ENCODE measurements around the gene HMX2. TPM values are rescaled to one million over a fixed set of nuclear protein-coding genes. Genes with fewer than 3 reads are reported as not detected.

Gene HMX2
- total and polyA plus RNA-seq, 5 experiments from 2014 or later, result not detected

DNA sequence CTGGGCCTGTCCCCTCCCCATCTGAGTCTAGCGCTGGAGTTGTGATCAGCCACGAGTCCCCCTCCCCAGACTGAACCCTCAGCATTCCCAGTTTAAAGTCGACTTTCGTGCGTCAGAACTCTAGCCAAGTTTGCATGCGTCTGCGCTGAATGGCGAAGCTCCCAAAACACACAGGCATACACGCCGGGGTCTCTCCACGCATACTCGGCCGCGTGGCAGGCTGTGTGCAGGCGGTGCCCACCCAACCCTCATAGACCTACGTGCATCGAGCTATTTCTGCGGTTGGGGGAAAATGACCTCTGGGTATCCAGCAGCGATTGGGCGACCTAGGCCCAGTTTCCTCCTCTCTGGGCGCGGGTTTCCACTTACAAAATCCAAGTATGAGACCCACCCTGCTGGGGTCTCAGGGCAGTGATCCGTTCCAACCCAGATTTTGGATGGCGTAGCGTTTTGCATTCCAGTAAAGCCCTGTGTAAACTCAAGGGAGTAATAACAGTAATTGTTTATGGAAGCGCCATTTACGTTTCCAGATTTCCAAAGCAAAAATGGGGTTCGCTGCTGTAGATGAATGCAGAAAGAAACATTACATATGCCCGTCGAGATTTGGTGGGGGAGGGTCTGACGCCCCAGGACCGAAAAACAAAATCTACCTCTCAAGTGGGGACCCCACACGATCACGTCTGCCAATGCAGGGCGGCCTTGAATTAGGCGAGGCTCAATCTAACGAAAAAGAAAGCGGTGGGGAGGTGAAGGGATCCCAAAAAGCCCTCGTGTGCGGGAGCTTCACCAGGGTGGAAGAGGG is 14.2 kb upstream of the HMX2 start:
- Mint-ChIP-seq H3K27ac (peak overlapping the region in 4 of 10 donors; percentile 16 to 45 (median 28)), H3K36me3 (peaks cover 0 to 2% (median 0%) of the 10 kb centered on the region in 3 donors), H3K4me3 (peak overlapping the region; percentile 9 to 86 (median 74)), H3K9me3 (peaks cover 0 to 4% (median 0%) of the 10 kb centered on the region in 9 donors), H3K27me3 (peaks cover 27 to 80% (median 63%) of the 10 kb centered on the region in 5 donors), H3K4me1 (peaks cover 17 to 39% (median 36%) of the 10 kb centered on the region in 4 donors)
- no peak for ATAC-seq
- POLR2A ChIA-PET, result interaction anchor here (0.6 to 2.0 kb wide), 3 partner anchors 17 to 702 kb away, joined by 3 to 6 read pairs (median 3); partner anchors contain the start of gene BUB3
- no peak for DNase-seq

DNA sequence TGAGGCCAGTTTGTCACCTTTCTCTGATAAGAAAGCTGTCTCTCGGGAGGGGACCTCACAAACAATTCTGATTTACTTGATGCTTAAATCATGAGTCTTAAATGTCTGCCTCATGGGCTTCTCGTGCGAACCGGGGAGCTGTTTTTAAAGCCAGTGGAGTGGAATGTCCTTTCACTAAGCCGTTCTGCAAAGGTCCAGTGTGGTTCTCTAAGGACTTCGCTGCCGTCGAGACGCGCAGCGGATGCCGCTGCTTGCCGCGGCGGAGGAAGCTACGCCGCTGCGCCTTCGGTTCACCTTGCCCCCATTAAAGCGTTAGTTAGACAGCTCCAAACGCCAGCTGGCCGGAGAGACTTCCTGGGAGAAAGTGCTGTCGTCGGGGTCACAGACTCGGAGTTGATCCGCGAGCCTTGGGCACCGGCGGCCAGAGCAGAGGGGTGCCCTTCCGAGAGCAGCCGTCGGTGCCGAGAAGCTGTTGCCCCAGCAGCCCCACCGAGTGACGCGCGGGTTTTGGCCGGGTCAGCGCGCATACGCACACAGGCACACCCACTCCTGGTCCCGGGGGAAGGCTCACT is 13.5 kb upstream of the HMX2 start:
- peak overlapping the region in 6 of 10 donors; percentile 7 to 45 (median 28) for H3K27ac Mint-ChIP-seq
- DNase-seq (no peak), ATAC-seq (no peak)
- H3K36me3 Mint-ChIP-seq, result peaks cover 0 to 2% (median 0%) of the 10 kb centered on the region in 3 donors
- peak overlapping the region; percentile 36 to 86 (median 74) for H3K4me3 Mint-ChIP-seq
- H3K4me1 Mint-ChIP-seq, result peaks cover 20 to 44% (median 40%) of the 10 kb centered on the region in 4 donors
- peaks cover 0 to 4% (median 0%) of the 10 kb centered on the region in 9 donors for H3K9me3 Mint-ChIP-seq
- POLR2A ChIA-PET, result interaction anchor here (0.6 to 2.0 kb wide), 2 partner anchors 17 to 19 kb away, joined by 3 to 6 read pairs; partner anchors contain the start of gene BUB3
- H3K27me3 Mint-ChIP-seq, result peaks cover 30 to 80% (median 64%) of the 10 kb centered on the region in 5 donors

DNA sequence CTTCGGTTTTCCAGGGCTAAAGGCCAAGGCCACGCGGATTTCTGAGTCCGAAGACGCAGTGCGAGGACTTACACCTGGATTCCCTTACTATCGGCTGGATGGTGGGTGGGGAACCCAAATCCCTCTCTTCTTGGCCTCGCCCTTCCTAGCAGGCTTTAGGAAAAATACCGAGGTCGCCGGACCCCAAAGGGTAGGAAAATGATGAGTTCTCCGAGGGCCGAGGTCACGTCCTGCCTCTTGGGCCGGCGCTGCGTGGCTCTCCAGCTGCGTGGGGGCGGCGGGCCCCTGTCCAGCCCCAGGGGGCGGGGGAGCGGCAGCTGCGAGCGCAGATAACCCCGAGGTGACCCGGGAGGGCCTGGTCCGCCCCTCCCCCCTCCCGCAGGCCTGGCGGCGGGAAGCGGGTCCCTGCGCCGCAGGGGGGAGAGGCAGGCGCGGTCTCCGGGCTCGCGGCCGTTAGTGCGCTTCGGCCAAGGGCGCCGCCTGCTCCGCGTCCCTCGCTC is 13.0 kb upstream of the HMX2 start:
- POLR2A ChIA-PET, result interaction anchor here (2.0 kb wide), 1 partner anchor 19 kb away, joined by 6 read pairs; the partner anchor contains the start of gene BUB3
- peak overlapping the region in 1 of 10 donors; percentile 59 for H3K27ac Mint-ChIP-seq
- peaks cover 34 to 80% (median 64%) of the 10 kb centered on the region in 5 donors for H3K27me3 Mint-ChIP-seq
- DNase-seq (no peak), ATAC-seq (no peak)
- H3K9me3 Mint-ChIP-seq, result peaks cover 0 to 4% (median 0%) of the 10 kb centered on the region in 9 donors
- H3K36me3 Mint-ChIP-seq, result peaks cover 0 to 2% (median 0%) of the 10 kb centered on the region in 3 donors
- peaks cover 24 to 49% (median 45%) of the 10 kb centered on the region in 4 donors for H3K4me1 Mint-ChIP-seq
- H3K4me3 Mint-ChIP-seq, result peak overlapping the region in 8 of 10 donors; percentile 53 to 86 (median 76)

DNA sequence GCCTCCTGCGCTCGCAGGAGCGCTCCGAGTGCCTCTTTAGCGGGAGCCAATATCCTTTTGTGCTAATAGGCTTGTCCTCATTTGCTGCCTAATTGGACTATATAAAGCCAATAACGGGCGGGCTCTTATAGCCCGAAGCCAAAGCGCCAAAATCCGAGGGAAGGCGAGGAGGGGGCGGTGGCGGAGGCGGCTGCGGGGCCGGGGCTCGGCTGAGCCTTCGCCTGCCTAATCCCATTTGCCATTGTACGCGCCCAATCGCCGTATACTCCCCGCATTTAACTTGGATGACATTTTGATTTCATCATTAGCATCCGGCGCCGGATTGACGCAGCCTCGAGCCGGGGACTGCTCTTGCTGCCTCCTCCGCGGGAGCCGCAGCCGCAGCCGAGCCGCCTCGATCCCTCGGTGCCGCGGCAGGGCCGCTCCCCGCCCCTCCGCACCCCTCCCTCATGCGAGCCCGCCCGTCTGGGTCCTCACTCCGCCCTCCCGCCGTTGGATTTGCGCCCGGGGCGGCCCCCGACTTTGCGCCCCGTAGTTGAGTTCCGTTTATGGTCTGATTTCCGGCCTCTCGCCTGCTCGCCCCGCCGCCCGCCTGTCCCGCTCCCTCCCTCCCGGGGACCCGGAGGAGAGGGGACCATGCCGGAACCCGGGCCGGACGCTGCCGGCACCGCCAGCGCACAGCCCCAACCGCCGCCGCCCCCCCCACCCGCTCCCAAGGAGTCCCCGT is 12.4 kb upstream of the HMX2 start, which contains the start of gene HMX3:
TSS of gene HMX3 (plus strand) at position 556 of the 727 bp plus-strand sequence. CDS start at position 637, 81 bp downstream.
- ATAC-seq (peak; percentile 35 to 58), DNase-seq (peak in 1 of 10 donors; percentile 31)
- Mint-ChIP-seq H3K27me3 (peaks cover 38 to 80% (median 64%) of the 10 kb centered on the region in 5 donors), H3K4me1 (peaks cover 29 to 54% (median 51%) of the 10 kb centered on the region in 4 donors), H3K27ac (peak within 1 kb of the TSS in 1 of 10 donors; percentile 59), H3K36me3 (peaks cover 0 to 2% (median 0%) of the 10 kb centered on the region in 3 donors), H3K9me3 (peaks cover 0 to 4% (median 0%) of the 10 kb centered on the region in 9 donors), H3K4me3 (peak within 1 kb of the TSS; percentile 65 to 95 (median 86))
- POLR2A ChIA-PET, result no interaction called here

DNA sequence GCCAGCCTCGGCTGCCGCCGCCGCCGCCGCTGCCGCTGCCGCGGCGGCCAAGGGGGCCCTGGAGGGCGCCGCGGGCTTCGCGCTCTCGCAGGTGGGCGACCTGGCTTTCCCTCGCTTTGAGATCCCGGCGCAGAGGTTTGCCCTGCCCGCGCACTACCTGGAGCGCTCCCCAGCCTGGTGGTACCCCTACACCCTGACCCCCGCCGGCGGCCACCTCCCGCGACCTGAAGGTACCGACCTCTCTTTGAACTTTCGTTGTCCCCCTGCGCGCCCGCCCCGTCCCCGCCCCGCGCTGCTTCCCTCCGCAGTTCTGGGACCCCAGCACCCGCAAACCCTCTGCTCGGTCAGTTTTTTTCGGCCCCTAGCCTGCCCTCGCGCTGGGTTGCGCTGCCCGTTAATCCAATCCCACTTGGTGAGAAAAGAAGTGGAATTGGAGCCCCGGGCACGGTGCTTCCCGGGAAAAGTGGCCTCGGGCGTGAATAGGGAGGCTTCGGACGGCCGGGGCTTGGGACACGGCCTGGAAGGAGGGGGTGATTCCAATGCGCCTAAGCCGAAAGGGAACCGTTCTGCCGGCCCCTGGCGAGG is 11.6 kb upstream of the HMX2 start:
- no peak for DNase-seq
- Mint-ChIP-seq H3K27me3 (peaks cover 44 to 82% (median 62%) of the 10 kb centered on the region in 5 donors), H3K9me3 (peaks cover 0 to 4% (median 0%) of the 10 kb centered on the region in 9 donors), H3K27ac (no peak overlapping the region), H3K4me3 (peak overlapping the region; percentile 54 to 95 (median 84)), H3K36me3 (peaks cover 0 to 2% (median 0%) of the 10 kb centered on the region in 3 donors), H3K4me1 (peaks cover 29 to 56% (median 53%) of the 10 kb centered on the region in 4 donors)
- POLR2A ChIA-PET, result no interaction called here
- peak in 1 of 2 donors; percentile 10 for ATAC-seq

DNA sequence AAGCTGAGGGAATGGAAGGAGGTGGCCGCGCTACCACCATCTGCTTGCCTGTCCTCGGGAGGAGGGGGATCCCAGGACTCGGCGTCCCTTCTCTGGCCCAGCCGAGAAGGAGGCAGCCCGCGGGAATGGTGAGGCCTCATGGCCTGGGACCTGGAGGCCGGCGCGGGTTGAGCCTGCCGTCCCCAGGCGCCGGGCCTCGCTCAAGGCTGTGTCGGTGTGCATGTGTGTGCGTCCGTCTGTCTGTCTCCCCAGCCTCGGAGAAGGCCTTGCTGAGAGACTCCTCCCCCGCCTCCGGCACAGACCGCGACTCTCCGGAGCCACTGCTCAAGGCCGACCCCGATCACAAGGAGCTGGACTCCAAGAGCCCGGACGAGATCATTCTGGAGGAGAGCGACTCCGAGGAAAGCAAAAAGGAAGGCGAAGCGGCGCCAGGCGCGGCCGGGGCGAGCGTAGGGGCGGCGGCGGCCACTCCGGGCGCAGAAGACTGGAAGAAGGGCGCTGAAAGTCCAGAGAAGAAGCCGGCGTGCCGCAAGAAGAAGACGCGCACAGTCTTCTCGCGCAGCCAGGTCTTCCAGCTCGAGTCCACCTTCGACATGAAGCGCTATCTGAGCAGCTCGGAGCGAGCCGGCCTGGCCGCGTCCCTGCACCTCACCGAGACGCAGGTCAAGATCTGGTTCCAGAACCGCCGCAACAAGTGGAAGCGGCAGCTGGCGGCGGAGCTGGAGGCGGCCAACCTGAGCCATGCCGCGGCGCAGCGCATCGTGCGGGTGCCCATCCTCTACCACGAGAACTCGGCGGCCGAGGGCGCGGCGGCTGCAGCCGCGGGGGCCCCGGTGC is 10.9 kb upstream of the HMX2 start:
- POLR2A ChIA-PET, result no interaction called here
- H3K9me3 Mint-ChIP-seq, result peaks cover 0 to 4% (median 0%) of the 10 kb centered on the region in 9 donors
- no peak for DNase-seq
- H3K27ac Mint-ChIP-seq, result peak overlapping the region in 2 of 10 donors; percentile 18 to 47
- H3K4me3 Mint-ChIP-seq, result peak overlapping the region; percentile 74 to 95 (median 86)
- H3K36me3 Mint-ChIP-seq, result peaks cover 0 to 2% (median 0%) of the 10 kb centered on the region in 3 donors
- H3K27me3 Mint-ChIP-seq, result peaks cover 48 to 83% (median 64%) of the 10 kb centered on the region in 5 donors
- peak in 1 of 2 donors; percentile 32 for ATAC-seq
- peaks cover 26 to 63% (median 59%) of the 10 kb centered on the region in 4 donors for H3K4me1 Mint-ChIP-seq

DNA sequence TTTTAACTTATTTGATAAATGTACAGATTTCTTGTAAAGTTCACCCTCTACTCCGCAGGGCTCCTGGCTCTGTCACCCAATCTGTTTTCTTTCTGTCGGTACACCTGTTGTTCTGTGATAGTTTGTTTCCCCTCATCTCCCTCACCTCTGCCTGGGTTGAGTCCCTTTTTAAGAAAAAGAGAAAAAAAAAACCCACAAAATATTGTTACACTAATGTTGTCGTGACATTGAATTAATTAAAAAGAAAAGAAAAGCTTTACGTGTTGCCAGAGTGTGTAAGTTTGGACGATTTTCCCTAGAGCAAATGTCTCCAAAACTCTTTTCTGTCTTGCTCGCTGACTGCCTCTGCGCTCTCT is 8.8 kb upstream of the HMX2 start:
- Mint-ChIP-seq H3K27ac (no peak overlapping the region), H3K36me3 (peaks cover 0 to 2% (median 0%) of the 10 kb centered on the region in 3 donors), H3K27me3 (peaks cover 49 to 88% (median 62%) of the 10 kb centered on the region in 5 donors), H3K4me3 (peak overlapping the region in 6 of 10 donors; percentile 9 to 67 (median 34)), H3K4me1 (peaks cover 25 to 67% (median 58%) of the 10 kb centered on the region in 4 donors), H3K9me3 (peaks cover 0 to 4% (median 0%) of the 10 kb centered on the region in 9 donors)
- DNase-seq, result no peak
- no peak for ATAC-seq
- POLR2A ChIA-PET, result no interaction called here

DNA sequence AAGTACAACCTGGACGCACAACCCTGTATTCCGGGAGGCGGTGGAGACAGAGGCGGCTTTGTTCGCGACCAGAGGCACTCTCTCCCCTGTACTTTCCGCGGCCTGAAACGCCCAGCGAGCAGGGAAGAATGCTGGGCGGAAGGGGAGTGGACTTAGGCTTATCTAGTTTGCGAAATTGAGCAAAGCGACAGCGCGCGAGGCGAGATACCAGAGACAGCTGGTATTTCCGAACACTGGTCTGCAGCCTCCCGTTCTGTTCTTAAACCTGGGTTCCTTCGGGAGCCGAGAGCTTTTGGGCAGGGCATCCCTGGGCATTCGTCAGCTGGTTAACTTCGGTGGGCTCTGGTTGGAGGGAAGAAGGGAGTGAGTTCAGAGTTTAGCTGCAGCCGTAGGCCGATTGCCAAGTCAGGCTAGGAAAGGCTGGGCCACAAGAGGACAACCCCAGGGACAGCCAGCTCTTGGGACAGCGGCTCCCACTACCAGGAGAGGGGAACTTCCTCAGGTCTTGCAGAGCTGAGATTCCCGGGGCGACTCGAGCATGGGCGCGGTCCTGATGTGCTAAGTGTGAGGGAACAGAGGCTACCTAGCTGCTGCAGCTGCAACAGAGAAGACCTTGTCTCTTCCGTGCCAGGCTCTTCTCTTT is 8.3 kb upstream of the HMX2 start:
- DNase-seq, result peak in 1 of 10 donors; percentile 37
- ATAC-seq, result no peak
- H3K27me3 Mint-ChIP-seq, result peaks cover 51 to 88% (median 63%) of the 10 kb centered on the region in 5 donors
- peak overlapping the region in 8 of 10 donors; percentile 4 to 67 (median 18) for H3K4me3 Mint-ChIP-seq
- peaks cover 22 to 67% (median 59%) of the 10 kb centered on the region in 4 donors for H3K4me1 Mint-ChIP-seq
- POLR2A ChIA-PET, result no interaction called here
- H3K36me3 Mint-ChIP-seq, result peaks cover 0 to 2% (median 0%) of the 10 kb centered on the region in 3 donors
- no peak overlapping the region for H3K27ac Mint-ChIP-seq
- peaks cover 0 to 4% (median 0%) of the 10 kb centered on the region in 9 donors for H3K9me3 Mint-ChIP-seq

DNA sequence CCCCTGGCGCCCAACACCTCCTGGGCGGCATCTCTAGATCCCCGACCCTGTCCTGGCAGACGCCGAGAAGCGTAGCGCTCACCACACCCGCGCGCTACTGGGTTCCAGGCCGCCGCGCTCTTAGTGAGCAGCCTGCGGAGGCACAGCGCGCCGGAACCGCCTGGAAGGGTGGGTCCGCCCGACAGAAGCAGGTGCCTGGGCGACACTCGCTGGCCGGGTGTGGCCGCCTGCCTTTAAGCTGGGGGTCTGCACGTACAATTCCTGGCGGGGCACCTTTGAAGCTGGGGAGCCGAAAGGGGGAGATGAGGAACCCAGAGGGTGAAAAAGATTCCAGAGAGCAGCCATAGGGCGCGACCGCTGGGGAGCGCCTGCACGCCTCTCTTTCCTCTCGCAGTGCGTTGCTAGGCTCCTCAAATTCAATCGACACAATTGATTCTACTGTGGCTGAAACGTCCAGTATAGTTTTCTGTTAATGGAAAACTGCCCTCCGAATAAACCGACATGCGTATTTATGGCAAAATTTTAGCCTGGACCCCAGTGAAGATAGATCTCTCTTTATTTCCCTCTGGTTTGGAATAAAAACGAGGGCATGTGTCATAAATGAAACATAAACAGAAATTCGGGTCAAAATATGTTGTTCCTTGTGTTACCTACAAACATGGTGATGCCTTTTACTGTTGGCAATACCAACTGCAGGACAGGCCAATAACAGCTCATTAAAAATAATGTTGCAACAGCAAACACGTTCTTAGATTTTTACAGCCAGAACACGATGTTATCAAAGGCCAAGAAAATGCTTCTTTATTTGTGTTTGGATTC is 7.6 kb upstream of the HMX2 start:
- ATAC-seq (no peak), DNase-seq (peak in 1 of 10 donors; percentile 54)
- Mint-ChIP-seq H3K4me3 (peak overlapping the region in 6 of 10 donors; percentile 58 to 79 (median 60)), H3K9me3 (peaks cover 0 to 4% (median 0%) of the 10 kb centered on the region in 9 donors), H3K27ac (no peak overlapping the region), H3K36me3 (peaks cover 0 to 2% (median 0%) of the 10 kb centered on the region in 3 donors), H3K4me1 (peaks cover 27 to 74% (median 64%) of the 10 kb centered on the region in 4 donors), H3K27me3 (peaks cover 58 to 91% (median 71%) of the 10 kb centered on the region in 5 donors)
- POLR2A ChIA-PET, result interaction anchor here (0.9 kb wide), 1 partner anchor 10 kb away, joined by 3 read pairs; no protein-coding TSS in a partner anchor

Measured in naive thymus-derived CD8-positive, alpha-beta T cell (primary cell).